ENCODE results near the gene FRG1.
"Not testable (repeated sequence)": the region's sequence is repeated elsewhere in the genome, so short reads cannot be mapped to it uniquely, and the experiment has no call there.

The FRG1 gene

GRCh38 chr4:189973646-189974045 is 33.0 kb downstream of the FRG1 start:
- no peaks in the 10 kb centered on the region for H3F3A ChIP-seq (ENCODE audit: insufficient read depth)
- no peaks in the 10 kb centered on the region for H3K9me2 ChIP-seq (replicated peaks; ENCODE audit: insufficient read depth, low read length)
- H3K79me2 ChIP-seq (ENCODE audit: insufficient read depth, low read length): no peaks in the 10 kb centered on the region
- H3K9ac ChIP-seq (ENCODE audit: low read length): no peak overlapping the region
- H3K36me3 ChIP-seq (ENCODE audit: low read length): no peaks in the 10 kb centered on the region
- H4K20me1 ChIP-seq (ENCODE audit: low read depth, low read length): no peaks in the 10 kb centered on the region
- TF ChIP-seq CTCF (IDR thresholded peaks at IDR 0.05; ENCODE audit: insufficient read depth, low read length, poor library complexity, severe bottlenecking) (no peak), EZH2phosphoT487 (conservative IDR thresholded peaks at IDR 0.05; ENCODE audit: low read length) (no peak)
- H3K27me3 ChIP-seq (ENCODE audit: low read length): no peaks in the 10 kb centered on the region
- no peaks in the 10 kb centered on the region for H3K9me3 ChIP-seq (ENCODE audit: insufficient read depth, low read length)
- no peak overlapping the region for H3K4me3 ChIP-seq (ENCODE audit: insufficient read depth, low read length, poor library complexity, severe bottlenecking)
- H2AFZ ChIP-seq (ENCODE audit: low read depth, low read length, severe bottlenecking): no peak overlapping the region
- no peak overlapping the region for H3K4me2 ChIP-seq (ENCODE audit: low read depth, low read length, poor library complexity, severe bottlenecking)
- H3K27ac ChIP-seq (ENCODE audit: low read depth, low read length): no peak overlapping the region

DNA sequence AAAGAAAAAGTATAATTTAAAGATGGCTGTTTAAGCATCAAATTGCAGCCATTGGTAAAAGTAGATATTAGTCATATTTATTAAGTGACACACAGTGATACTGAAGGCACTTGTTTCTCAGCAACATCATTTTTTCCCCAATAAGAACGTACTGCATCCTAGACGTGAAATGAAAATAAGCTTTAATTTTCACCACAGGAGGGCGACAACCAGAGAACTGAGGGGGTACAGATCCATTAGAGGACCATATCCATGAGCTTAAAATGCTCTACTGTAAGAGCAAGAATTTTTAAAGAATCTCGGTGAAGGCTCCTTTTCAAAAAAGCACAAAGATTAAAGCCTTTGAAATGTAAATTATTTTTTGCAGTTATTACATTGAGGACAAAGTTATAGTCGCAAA is 33.4 kb downstream of the FRG1 start:
- TF ChIP-seq EZH2phosphoT487 (conservative IDR thresholded peaks at IDR 0.05; ENCODE audit: low read length) (no peak), CTCF (IDR thresholded peaks at IDR 0.05; ENCODE audit: insufficient read depth, low read length, poor library complexity, severe bottlenecking) (peak; percentile 33)
- no peaks in the 10 kb centered on the region for H3F3A ChIP-seq (ENCODE audit: insufficient read depth)

GRCh38 chr4:189979196-189980047 is 38.8 kb downstream of the FRG1 start:
- no peak overlapping the region for H2AFZ ChIP-seq (ENCODE audit: low read depth, low read length, severe bottlenecking)
- no peak overlapping the region for H3K27ac ChIP-seq (ENCODE audit: low read depth, low read length)
- H3F3A ChIP-seq (ENCODE audit: insufficient read depth): no peaks in the 10 kb centered on the region
- no peaks in the 10 kb centered on the region for H4K20me1 ChIP-seq (ENCODE audit: low read depth, low read length)
- H3K9me3 ChIP-seq (ENCODE audit: insufficient read depth, low read length): no peaks in the 10 kb centered on the region
- TF ChIP-seq EZH2phosphoT487 (conservative IDR thresholded peaks at IDR 0.05; ENCODE audit: low read length) (no peak), CTCF (IDR thresholded peaks at IDR 0.05; ENCODE audit: insufficient read depth, low read length, poor library complexity, severe bottlenecking) (no peak)
- H3K27me3 ChIP-seq (ENCODE audit: low read length): no peaks in the 10 kb centered on the region
- no peak overlapping the region for H3K9ac ChIP-seq (ENCODE audit: low read length)
- no peaks in the 10 kb centered on the region for H3K79me2 ChIP-seq (ENCODE audit: insufficient read depth, low read length)
- no peaks in the 10 kb centered on the region for H3K9me2 ChIP-seq (replicated peaks; ENCODE audit: insufficient read depth, low read length)
- H3K4me3 ChIP-seq (ENCODE audit: insufficient read depth, low read length, poor library complexity, severe bottlenecking): no peak overlapping the region
- no peaks in the 10 kb centered on the region for H3K36me3 ChIP-seq (ENCODE audit: low read length)
- no peak overlapping the region for H3K4me2 ChIP-seq (ENCODE audit: low read depth, low read length, poor library complexity, severe bottlenecking)

More for the DNA sequence above, 33.4 kb downstream of the FRG1 start:
- no peak overlapping the region for H3K4me2 ChIP-seq (ENCODE audit: low read depth, low read length, poor library complexity, severe bottlenecking)
- no peak overlapping the region for H2AFZ ChIP-seq (ENCODE audit: low read depth, low read length, severe bottlenecking)
- H3K9me2 ChIP-seq (replicated peaks; ENCODE audit: insufficient read depth, low read length): no peaks in the 10 kb centered on the region
- no peaks in the 10 kb centered on the region for H3K79me2 ChIP-seq (ENCODE audit: insufficient read depth, low read length)
- H3K36me3 ChIP-seq (ENCODE audit: low read length): no peaks in the 10 kb centered on the region
- H3K4me3 ChIP-seq (ENCODE audit: insufficient read depth, low read length, poor library complexity, severe bottlenecking): no peak overlapping the region
- H3K9ac ChIP-seq (ENCODE audit: low read length): no peak overlapping the region
- no peak overlapping the region for H3K27ac ChIP-seq (ENCODE audit: low read depth, low read length)
- H4K20me1 ChIP-seq (ENCODE audit: low read depth, low read length): no peaks in the 10 kb centered on the region
- H3K9me3 ChIP-seq (ENCODE audit: insufficient read depth, low read length): no peaks in the 10 kb centered on the region
- H3K27me3 ChIP-seq (ENCODE audit: low read length): no peaks in the 10 kb centered on the region

- H3K79me2 ChIP-seq (ENCODE audit: insufficient read depth, low read length); H3F3A ChIP-seq (ENCODE audit: insufficient read depth); H3K4me3 ChIP-seq (ENCODE audit: insufficient read depth, low read length, poor library complexity, severe bottlenecking); H3K9me2 ChIP-seq (replicated peaks; ENCODE audit: insufficient read depth, low read length); H4K20me1 ChIP-seq (ENCODE audit: low read depth, low read length); H2AFZ ChIP-seq (ENCODE audit: low read depth, low read length, severe bottlenecking); H3K27me3 ChIP-seq (ENCODE audit: low read length); H3K27ac ChIP-seq (ENCODE audit: low read depth, low read length); H3K9me3 ChIP-seq (ENCODE audit: insufficient read depth, low read length); H3K4me2 ChIP-seq (ENCODE audit: low read depth, low read length, poor library complexity, severe bottlenecking); H3K36me3 ChIP-seq (ENCODE audit: low read length); H3K9ac ChIP-seq (ENCODE audit: low read length): not testable (repeated sequence)
Measured at GRCh38 chr4:189980292-189980691, 39.6 kb downstream of the FRG1 start.
